GM12878 (cell line): ENCODE data around the gene FAM78A. TPM values are rescaled to one million over a fixed set of nuclear protein-coding genes. Genes with fewer than 3 reads are reported as not detected.

Experiments
- ATAC-seq: fragments of 200-7000 bp; cut with Tn5 transposase; 3 replicates; pipeline ENCODE4 v1.9.1; 2020; ENCODE audit warnings: mild to moderate bottlenecking, moderate library complexity
- BruUV-seq: library from RNA; stranded (reverse); fragments of 400-500 nt; replicated peaks from 2 replicates; lab custom pipeline; 2021; lab: Mats Ljungman, UMichigan
- CTCF ChIA-PET: fragments of 300-600 bp; sonication (Branson Sonifier 250); formaldehyde crosslinking; extraction: SDS; loops from one replicate; lab custom pipeline; 2021; ENCODE audit warnings: inconsistent platforms; lab: Yijun Ruan, JAX
- POLR2A ChIA-PET: fragments of 350-600 bp; formaldehyde crosslinking; extraction: SDS; loops from one replicate; lab custom pipeline; 2021; ENCODE audit warnings: inconsistent platforms; lab: Charles Lee
- RAD21 ChIA-PET: fragments of 300-600 bp; sonication (Branson Sonifier 250); formaldehyde crosslinking; loops from one replicate; lab custom pipeline; 2023; ENCODE audit warnings: antibody characterized with exemption; ENCODE audit not compliant: unreplicated experiment; lab: Charles Lee
- SMC1A ChIA-PET: fragments of 300-600 bp; sonication (Branson Sonifier 250); formaldehyde crosslinking; loops from one replicate; lab custom pipeline; 2023; ENCODE audit not compliant: unreplicated experiment, uncharacterized antibody; lab: Charles Lee
- DNase-seq: peaks from one replicate; pipeline ENCODE4 v3.0.0-alpha.2; 2011; ENCODE audit warnings: low read depth, low spot score
- FAIRE-seq: peaks from 3 replicates; lab custom pipeline; 2011; peaks lifted over from hg19 to GRCh38; lab: Jason Lieb, UNC
- H2AFZ ChIP-seq: 2 replicates; pipeline ENCODE4 v1.6.0; 2011; ENCODE audit warnings: low read depth, low read length, control low read depth; ENCODE audit not compliant: control insufficient read depth
- H3K27ac ChIP-seq: 2 replicates; pipeline ENCODE4 v1.5.1; 2011; ENCODE audit warnings: control low read depth; ENCODE audit not compliant: control insufficient read depth, insufficient read depth
- H3K27me3 ChIP-seq, 2 experiments: replicated peaks in 1 of 2; 2 replicates each; pipeline versions ENCODE4 v1.6.0 to v1.6.1; 2011; ENCODE audit warnings: low read length in 1 of 2; ENCODE audit not compliant: control insufficient read depth in 2 of 2, insufficient read depth in 2 of 2
- H3K36me3 ChIP-seq, 2 experiments: 2 replicates each; pipeline ENCODE4 v1.5.1; 2011; ENCODE audit warnings: low read length in 1 of 2; ENCODE audit not compliant: control insufficient read depth in 2 of 2, insufficient read depth in 2 of 2
- H3K4me1 ChIP-seq: 2 replicates; pipeline ENCODE4 v1.6.1; 2011; ENCODE audit warnings: mild to moderate bottlenecking, low read length, moderate library complexity, mixed read lengths; ENCODE audit not compliant: control insufficient read depth, insufficient read depth
- H3K4me2 ChIP-seq: 2 replicates; pipeline ENCODE4 v1.6.0; 2011; ENCODE audit warnings: control low read depth; ENCODE audit not compliant: control insufficient read depth, insufficient read depth
- H3K4me3 ChIP-seq: fragments of 200-600 bp; sonication (generic); 2 replicates; pipeline ENCODE4 v1.5.1; 2016
- H3K79me2 ChIP-seq: 2 replicates; pipeline ENCODE4 v1.6.0; 2011; ENCODE audit warnings: low read length; ENCODE audit not compliant: control insufficient read depth, insufficient read depth
- H3K9ac ChIP-seq: 2 replicates; pipeline ENCODE4 v1.8.0; 2011; ENCODE audit warnings: low read length, control low read depth, mixed read lengths; ENCODE audit not compliant: control insufficient read depth, insufficient read depth
- H3K9me3 ChIP-seq: replicated peaks from 3 replicates; pipeline ENCODE4 v1.5.1; 2011; ENCODE audit warnings: mild to moderate bottlenecking, low read length; ENCODE audit not compliant: control insufficient read depth, insufficient read depth
- H4K20me1 ChIP-seq: 2 replicates; pipeline ENCODE4 v1.6.0; 2011; ENCODE audit not compliant: control insufficient read depth, insufficient read depth
- ESRRA ChIP-seq: IDR thresholded peaks from 2 replicates; pipeline ENCODE4 v1.6.1; 2012; ENCODE audit warnings: mild to moderate bottlenecking, low read length, improper control_type of control experiment
- FOXM1 ChIP-seq: IDR thresholded peaks from 2 replicates; pipeline ENCODE4 v1.6.1; 2012; ENCODE audit warnings: low read depth, mild to moderate bottlenecking, inconsistent platforms, low read length, moderate library complexity
- HCFC1 ChIP-seq: fragments of 150-350 bp; IDR thresholded peaks from 2 replicates; pipeline ENCODE4 v1.6.1; 2014; ENCODE audit warnings: low read length
- IRF4 ChIP-seq: IDR thresholded peaks from 2 replicates; pipeline ENCODE4 v1.6.1; 2011; ENCODE audit warnings: low read depth, low read length
- NBN ChIP-seq: fragments of 450-650 bp; IDR thresholded peaks from 2 replicates; pipeline ENCODE4 v1.6.1; 2016
- RCOR1 ChIP-seq: conservative IDR thresholded peaks from 2 replicates; pipeline ENCODE4 v1.6.1; 2012; ENCODE audit warnings: low read depth, low read length, improper control_type of control experiment
- SMAD5 ChIP-seq: IDR thresholded peaks from 2 replicates; pipeline ENCODE4 v1.6.1; 2016; ENCODE audit warnings: antibody characterized with exemption, low read depth
- SMC3 ChIP-seq: IDR thresholded peaks from 2 replicates; pipeline ENCODE4 v1.6.1; 2011; ENCODE audit warnings: low read length, improper control_type of control experiment, borderline replicate concordance
- TCF12 ChIP-seq: IDR thresholded peaks from 2 replicates; pipeline ENCODE4 v1.6.1; 2011; ENCODE audit warnings: low read depth, mild to moderate bottlenecking, low read length
- WGBS: methylation state at CpG from one replicate; pipeline ENCODE4 v1.1.6; 2016; ENCODE audit warnings: low lambda C conversion rate; ENCODE audit not compliant: insufficient replicate concordance, insufficient coverage; ENCODE audit errors: missing lambda C conversion rate; 5-methylcytosine and 5-hydroxymethylcytosine counted together
- in situ Hi-C: fragments of 300-500 bp; cut with MboI; formaldehyde crosslinking; loops from 9 replicates; pipeline ENCODE4 v1.14.3; 2018; ENCODE audit warnings: mixed read lengths
- intact Hi-C: fragments of 100-400 bp; cut with micrococcal nuclease; formaldehyde crosslinking; loops from one replicate; pipeline ENCODE4 v1.14.2; 2022; ENCODE audit not compliant: unreplicated experiment
- polyA plus RNA-seq, 11 experiments: library from polyadenylated mRNA; depleted of rRNA in 4 of 11; unstranded in 6 of 11; stranded (reverse) in 5 of 11; fragments of >200 nt; fragmentation: Nextera tagmentation in 4 of 11; fragmentation: Illumina TruSeq in 1 of 11; extraction: Ambion mirVana in 4 of 11; extraction: Trizol in 1 of 11; gene quantifications; 1 replicate in 1 of 11; 2 replicates in 10 of 11; pipeline versions ENCODE4 v1.2.1 to v1.2.3, GENCODE V29; 2011 to 2016; ENCODE audit warnings: inconsistent platforms in 2 of 11, missing spikeins in 2 of 11, low read depth in 1 of 11
- total RNA-seq, 4 experiments: library from RNA; depleted of rRNA in 3 of 4; stranded (reverse); fragments of >200 nt in 3 of 4; fragmentation: Illumina TruSeq in 1 of 4; extraction: Trizol in 1 of 4; gene quantifications; 2 replicates each; pipeline versions ENCODE4 v1.2.1 to v1.2.3, GENCODE V29; 2013 to 2021
- TF ChIP-seq, protein P1 (sequence below): fragments of 450-650 bp; IDR thresholded peaks from 2 replicates; pipeline ENCODE4 v1.6.1; 2016; ENCODE audit warnings: mild to moderate bottlenecking, moderate library complexity, borderline replicate concordance

Gene FAM78A
- total and polyA plus RNA-seq, 10 of the 15 experiments (the other 5 are each of a cell fraction or from before 2014, with no cell fraction given): 0.18 to 32.5 (median 12.2) TPM

DNA sequence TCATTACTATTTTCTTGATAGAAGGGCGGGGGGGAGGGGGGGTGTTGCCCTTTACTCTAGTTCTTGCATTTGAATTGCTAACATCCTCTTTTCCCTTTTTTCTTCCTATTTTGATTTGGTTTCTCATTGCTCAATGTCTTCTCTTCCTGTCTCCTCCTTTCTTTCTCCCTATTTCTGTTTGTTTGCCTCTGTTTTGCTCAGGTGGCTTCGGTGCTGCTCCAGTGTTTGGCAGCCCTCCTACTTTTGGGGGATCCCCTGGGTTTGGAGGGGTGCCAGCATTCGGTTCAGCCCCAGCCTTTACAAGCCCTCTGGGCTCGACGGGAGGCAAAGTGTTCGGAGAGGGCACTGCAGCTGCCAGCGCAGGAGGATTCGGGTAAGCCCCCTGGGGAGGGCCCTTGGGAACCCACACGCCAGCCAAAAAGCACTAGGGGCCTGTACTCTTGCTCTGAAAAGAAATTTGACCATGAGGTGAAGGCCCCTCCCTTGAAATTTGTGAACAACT, 48.3 kb downstream of the FAM78A start:
- Histone ChIP-seq H3K27me3 (no peaks in the 10 kb centered on the region), H2AFZ (no peak overlapping the region), H3K27ac (no peak overlapping the region), H3K4me2 (no peak overlapping the region), H3K4me3 (no peak overlapping the region), H3K9ac (no peak overlapping the region), H3K36me3 (peaks cover 4 to 14% of the 10 kb centered on the region in 2 experiments; a peak in 3 of 4 replicates), H3K4me1 (no peaks in the 10 kb centered on the region), H3K79me2 (no peaks in the 10 kb centered on the region), H3K9me3 (no peaks in the 10 kb centered on the region), H4K20me1 (no peaks in the 10 kb centered on the region)
- 86% methylated on average over 8 of the region's 9 CpGs for WGBS
- ATAC-seq: no peak
- in situ Hi-C loops (no loop called here), intact Hi-C loops (no loop called here)
- BruUV-seq: no TSS peak
- CTCF ChIA-PET: interaction anchor here (0.9 kb wide), 1 partner anchor 22 kb away, joined by 3 read pairs; no protein-coding TSS in a partner anchor
- TF ChIP-seq NBN: no peak
- no peak for TF ChIP-seq ESRRA
- TF ChIP-seq TCF12: no peak
- TF ChIP-seq HCFC1: no peak
- no peak for TF ChIP-seq FOXM1
- TF ChIP-seq RCOR1: no peak
- FAIRE-seq: no peak
- POLR2A ChIA-PET: no interaction called here
- SMC1A ChIA-PET: no interaction called here
- DNase-seq: no peak
- RAD21 ChIA-PET: no interaction called here

DNA sequence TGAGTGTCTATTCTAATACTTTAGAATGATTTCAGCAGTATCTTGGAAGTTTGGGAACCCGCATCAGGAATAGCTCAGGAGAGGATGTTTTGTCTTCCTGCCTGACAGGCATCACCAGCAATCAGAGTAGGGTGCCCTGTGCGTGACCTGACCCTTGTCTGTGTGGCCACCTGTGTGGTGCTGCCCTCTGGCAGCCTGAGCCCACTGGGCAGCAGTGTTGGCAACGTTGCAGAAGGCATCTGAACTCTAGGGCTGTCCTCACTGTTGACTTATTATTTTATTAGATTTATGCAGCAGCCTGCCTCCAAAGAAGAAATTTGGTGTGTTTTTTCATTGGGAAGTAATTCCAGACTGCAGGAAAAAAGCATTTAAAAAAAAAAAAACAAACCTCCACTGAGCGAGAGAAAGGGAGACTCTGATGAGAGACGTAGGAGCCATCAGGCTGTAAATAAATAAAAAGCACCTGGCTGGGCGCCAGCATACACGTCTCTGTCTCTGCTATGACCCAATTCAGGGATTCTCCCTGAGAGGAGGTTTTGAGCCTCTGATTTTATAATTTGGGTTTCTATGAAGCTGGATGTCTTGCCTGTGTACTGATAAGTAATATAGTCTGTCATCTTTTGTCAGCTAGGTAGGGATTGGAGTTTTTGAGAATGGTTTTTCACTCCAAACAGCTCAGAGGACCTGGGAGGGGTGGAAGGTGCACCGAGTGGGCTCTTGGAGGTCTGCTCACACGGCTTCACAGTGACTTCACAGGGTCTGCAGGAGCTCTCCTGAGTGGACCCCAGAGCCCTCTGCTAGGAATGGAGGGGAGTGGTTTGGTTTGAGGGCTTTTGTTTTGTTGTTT, 49.0 kb downstream of the FAM78A start:
- ChIA-PET SMC1A (no interaction called here), RAD21 (no interaction called here), POLR2A (no interaction called here), CTCF (interaction anchor here (0.9 kb wide), 1 partner anchor 22 kb away, joined by 3 read pairs; no protein-coding TSS in a partner anchor)
- ATAC-seq (peak; percentile 25; the same call in 2 of the 3 replicates), FAIRE-seq (no peak), DNase-seq (no peak)
- Histone ChIP-seq H2AFZ (no peak overlapping the region), H3K4me1 (no peaks in the 10 kb centered on the region), H3K27ac (no peak overlapping the region), H3K9me3 (no peaks in the 10 kb centered on the region), H3K9ac (no peak overlapping the region), H3K4me2 (no peak overlapping the region), H3K36me3 (peaks cover 4 to 13% of the 10 kb centered on the region in 2 experiments; a peak in 3 of 4 replicates), H4K20me1 (no peaks in the 10 kb centered on the region), H3K4me3 (no peak overlapping the region), H3K79me2 (no peaks in the 10 kb centered on the region), H3K27me3 (no peaks in the 10 kb centered on the region)
- 90% methylated on average over 9 of the region's 9 CpGs for WGBS
- in situ Hi-C loops: no loop called here
- BruUV-seq: no TSS peak
- intact Hi-C loops: no loop called here
- no peak for TF ChIP-seq SMC3
- TF ChIP-seq IRF4: no peak
- TF ChIP-seq, protein P1, sequence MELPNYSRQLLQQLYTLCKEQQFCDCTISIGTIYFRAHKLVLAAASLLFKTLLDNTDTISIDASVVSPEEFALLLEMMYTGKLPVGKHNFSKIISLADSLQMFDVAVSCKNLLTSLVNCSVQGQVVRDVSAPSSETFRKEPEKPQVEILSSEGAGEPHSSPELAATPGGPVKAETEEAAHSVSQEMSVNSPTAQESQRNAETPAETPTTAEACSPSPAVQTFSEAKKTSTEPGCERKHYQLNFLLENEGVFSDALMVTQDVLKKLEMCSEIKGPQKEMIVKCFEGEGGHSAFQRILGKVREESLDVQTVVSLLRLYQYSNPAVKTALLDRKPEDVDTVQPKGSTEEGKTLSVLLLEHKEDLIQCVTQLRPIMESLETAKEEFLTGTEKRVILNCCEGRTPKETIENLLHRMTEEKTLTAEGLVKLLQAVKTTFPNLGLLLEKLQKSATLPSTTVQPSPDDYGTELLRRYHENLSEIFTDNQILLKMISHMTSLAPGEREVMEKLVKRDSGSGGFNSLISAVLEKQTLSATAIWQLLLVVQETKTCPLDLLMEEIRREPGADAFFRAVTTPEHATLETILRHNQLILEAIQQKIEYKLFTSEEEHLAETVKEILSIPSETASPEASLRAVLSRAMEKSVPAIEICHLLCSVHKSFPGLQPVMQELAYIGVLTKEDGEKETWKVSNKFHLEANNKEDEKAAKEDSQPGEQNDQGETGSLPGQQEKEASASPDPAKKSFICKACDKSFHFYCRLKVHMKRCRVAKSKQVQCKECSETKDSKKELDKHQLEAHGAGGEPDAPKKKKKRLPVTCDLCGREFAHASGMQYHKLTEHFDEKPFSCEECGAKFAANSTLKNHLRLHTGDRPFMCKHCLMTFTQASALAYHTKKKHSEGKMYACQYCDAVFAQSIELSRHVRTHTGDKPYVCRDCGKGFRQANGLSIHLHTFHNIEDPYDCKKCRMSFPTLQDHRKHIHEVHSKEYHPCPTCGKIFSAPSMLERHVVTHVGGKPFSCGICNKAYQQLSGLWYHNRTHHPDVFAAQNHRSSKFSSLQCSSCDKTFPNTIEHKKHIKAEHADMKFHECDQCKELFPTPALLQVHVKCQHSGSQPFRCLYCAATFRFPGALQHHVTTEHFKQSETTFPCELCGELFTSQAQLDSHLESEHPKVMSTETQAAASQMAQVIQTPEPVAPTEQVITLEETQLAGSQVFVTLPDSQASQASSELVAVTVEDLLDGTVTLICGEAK: no peak
- no peak for TF ChIP-seq SMAD5
